Neuronal stem cell (in vitro differentiated cells): Measurements from ENCODE around the gene UNC5B.

Experiments
- DNase-seq: peaks from one replicate; pipeline ENCODE4 v3.0.0-alpha.2; 2013; ENCODE audit warnings: low spot score
- H2AFZ ChIP-seq: one replicate; pipeline ENCODE4 v1.6.1; 2013; ENCODE audit warnings: mild to moderate bottlenecking, low read length, inconsistent platforms
- H2AK5ac ChIP-seq: 2 replicates; pipeline ENCODE4 v1.6.1; 2013; ENCODE audit warnings: low read depth, mild to moderate bottlenecking, inconsistent platforms, low read length, moderate library complexity, mixed read lengths
- H2BK120ac ChIP-seq: 2 replicates; pipeline ENCODE4 v1.6.1; 2013; ENCODE audit warnings: low read depth, mild to moderate bottlenecking, inconsistent platforms, low read length, moderate library complexity, mixed read lengths
- H2BK12ac ChIP-seq: one replicate; pipeline ENCODE4 v1.6.1; 2013; ENCODE audit warnings: low read length, inconsistent platforms
- H2BK15ac ChIP-seq: 2 replicates; pipeline ENCODE4 v1.6.1; 2013; ENCODE audit warnings: mild to moderate bottlenecking, low read length, inconsistent platforms, mixed read lengths
- H2BK5ac ChIP-seq: one replicate; pipeline ENCODE4 v1.6.1; 2013; ENCODE audit warnings: inconsistent platforms, mild to moderate bottlenecking, low read length, moderate library complexity
- H3K14ac ChIP-seq: one replicate; pipeline ENCODE4 v1.6.1; 2013; ENCODE audit warnings: low read length, inconsistent platforms
- H3K18ac ChIP-seq: 2 replicates; pipeline ENCODE4 v1.6.1; 2013; ENCODE audit warnings: low read length, inconsistent platforms
- H3K23ac ChIP-seq: 2 replicates; pipeline ENCODE4 v1.6.1; 2013; ENCODE audit warnings: low read depth, mild to moderate bottlenecking, mixed read lengths, low read length, inconsistent platforms; ENCODE audit not compliant: poor library complexity
- H3K27ac ChIP-seq: replicated peaks from 3 replicates; pipeline ENCODE4 v1.5.1; 2013; ENCODE audit warnings: low read length, inconsistent platforms
- H3K27me3 ChIP-seq, 3 experiments: 2 replicates each; pipeline ENCODE4 v1.6.1; 2013; ENCODE audit warnings: low read length in 3 of 3, mild to moderate bottlenecking in 2 of 3, inconsistent platforms in 1 of 3, low read depth in 1 of 3, mixed read lengths in 1 of 3, moderate library complexity in 1 of 3; ENCODE audit not compliant: control insufficient read depth in 3 of 3, insufficient read depth in 3 of 3
- H3K36me3 ChIP-seq, 2 donors: replicated peaks in 1 of 2; 2 replicates each; pipeline ENCODE4 v1.6.1; 2013; ENCODE audit warnings: low read length in 2 of 2; ENCODE audit not compliant: control insufficient read depth in 2 of 2, insufficient read depth in 2 of 2
- H3K4ac ChIP-seq: 2 replicates; pipeline ENCODE4 v1.6.1; 2013; ENCODE audit warnings: inconsistent platforms, mild to moderate bottlenecking, low read length, moderate library complexity
- H3K4me1 ChIP-seq, 2 donors: 1 replicate in 1 of 2; 2 replicates in 1 of 2; pipeline ENCODE4 v1.6.1; 2013; ENCODE audit warnings: low read length in 2 of 2, low read depth in 1 of 2; ENCODE audit not compliant: control insufficient read depth in 2 of 2, insufficient read depth in 1 of 2
- H3K4me2 ChIP-seq: one replicate; pipeline ENCODE4 v1.6.1; 2013; ENCODE audit warnings: mild to moderate bottlenecking, low read length, inconsistent platforms; ENCODE audit not compliant: insufficient read depth, poor library complexity, severe bottlenecking
- H3K4me3 ChIP-seq, 2 donors: 2 replicates each; pipeline ENCODE4 v1.5.1; 2013; ENCODE audit warnings: low read length in 2 of 2, mild to moderate bottlenecking in 2 of 2, inconsistent platforms in 1 of 2, moderate library complexity in 1 of 2
- H3K79me1 ChIP-seq: one replicate; pipeline ENCODE4 v1.6.1; 2013; ENCODE audit warnings: low read depth, mild to moderate bottlenecking, inconsistent platforms, low read length, moderate library complexity
- H3K9ac ChIP-seq: one replicate; pipeline ENCODE4 v1.6.1; 2013; ENCODE audit warnings: mild to moderate bottlenecking, low read depth, low read length, inconsistent platforms; ENCODE audit not compliant: poor library complexity
- H3K9me3 ChIP-seq, 2 donors: replicated peaks in 1 of 2; 2 replicates each; pipeline versions ENCODE3 to v1.6.1; 2013; ENCODE audit warnings: low read length in 2 of 2, mild to moderate bottlenecking in 2 of 2, inconsistent platforms in 1 of 2, low read depth in 1 of 2, mixed read lengths in 1 of 2, moderate library complexity in 1 of 2; ENCODE audit not compliant: control insufficient read depth in 2 of 2, insufficient read depth in 1 of 2
- H4K8ac ChIP-seq: one replicate; pipeline ENCODE4 v1.6.1; 2013; ENCODE audit warnings: low read depth, mild to moderate bottlenecking, inconsistent platforms, low read length, moderate library complexity
- H4K91ac ChIP-seq: one replicate; pipeline ENCODE4 v1.6.1; 2013; ENCODE audit warnings: low read length, low read depth, mild to moderate bottlenecking, inconsistent platforms; ENCODE audit not compliant: poor library complexity
- WGBS, 2 donors: extraction: QIAGEN DNeasy Blood & Tissue Kit; methylation state at CpG; one replicate each; pipeline ENCODE4 v1.1.7; 2013; ENCODE audit warnings: missing lambda C conversion rate in 2 of 2, mixed read lengths in 1 of 2; ENCODE audit not compliant: insufficient read length in 2 of 2, insufficient replicate concordance in 1 of 2; ENCODE audit errors: extremely low coverage in 2 of 2; 5-methylcytosine and 5-hydroxymethylcytosine counted together

UNC5B gene

GRCh38 chr10:71216751-71217265 lies 4.4 kb downstream of the UNC5B start:
- Histone ChIP-seq H3K4ac (no peak overlapping the region), H3K27ac (no peak overlapping the region), H3K27me3 (peaks cover 0 to 76% (median 18%) of the 10 kb centered on the region in 3 experiments), H2AK5ac (peak overlapping the region; percentile 54), H3K23ac (no peak overlapping the region), H4K91ac (no peak overlapping the region), H4K8ac (no peak overlapping the region), H3K4me1 (peaks cover 15 to 29% of the 10 kb centered on the region in 2 donors), H3K4me2 (no peak overlapping the region), H3K9me3 (no peaks in the 10 kb centered on the region), H2BK120ac (no peak overlapping the region), H3K14ac (no peak overlapping the region), H2BK15ac (peak overlapping the region; percentile 69), H2AFZ (peak overlapping the region; percentile 83), H3K79me1 (no peaks in the 10 kb centered on the region), H2BK5ac (peak overlapping the region; percentile 30), H3K4me3 (peak overlapping the region in 1 of 2 donors; percentile 28), H3K9ac (no peak overlapping the region), H3K36me3 (no peaks in the 10 kb centered on the region), H2BK12ac (no peak overlapping the region), H3K18ac (peak overlapping the region; percentile 78)
- no peak for DNase-seq
- WGBS, 2 donors = no CpG with 5 or more reads among the region's 8 CpGs

GRCh38 chr10:71217266-71218045 lies 5.1 kb downstream of the UNC5B start:
- H3K18ac ChIP-seq = peak overlapping the region; percentile 77
- peak overlapping the region; percentile 14 for H2AK5ac ChIP-seq
- H3K36me3 ChIP-seq = no peaks in the 10 kb centered on the region
- peak overlapping the region; percentile 28 to 57 for H3K4me3 ChIP-seq
- no peak overlapping the region for H2BK12ac ChIP-seq
- H2BK120ac ChIP-seq = no peak overlapping the region
- H3K4ac ChIP-seq = no peak overlapping the region
- peak overlapping the region; percentile 64 for H3K4me2 ChIP-seq
- peak overlapping the region; percentile 69 for H2BK15ac ChIP-seq
- no peak overlapping the region for H3K14ac ChIP-seq
- H2AFZ ChIP-seq = peak overlapping the region; percentile 83
- DNase-seq = no peak
- no CpG with 5 or more reads among the region's 57 CpGs for WGBS, 2 donors
- peak overlapping the region; percentile 30 for H3K23ac ChIP-seq
- peaks cover 15 to 31% of the 10 kb centered on the region in 2 donors for H3K4me1 ChIP-seq
- no peaks in the 10 kb centered on the region for H3K79me1 ChIP-seq
- H2BK5ac ChIP-seq = peak overlapping the region; percentile 30
- H3K27ac ChIP-seq = no peak overlapping the region
- H4K8ac ChIP-seq = no peak overlapping the region
- no peak overlapping the region for H4K91ac ChIP-seq
- H3K27me3 ChIP-seq = peaks cover 0 to 72% (median 15%) of the 10 kb centered on the region in 3 experiments
- H3K9me3 ChIP-seq = no peaks in the 10 kb centered on the region
- no peak overlapping the region for H3K9ac ChIP-seq

GRCh38 chr10:71218046-71218650 lies 5.8 kb downstream of the UNC5B start:
- H4K8ac ChIP-seq = no peak overlapping the region
- no peak overlapping the region for H3K27ac ChIP-seq
- H3K23ac ChIP-seq = peak overlapping the region; percentile 30
- H2BK15ac ChIP-seq = no peak overlapping the region
- H3K4me3 ChIP-seq = peak overlapping the region; percentile 27 to 28
- H3K9me3 ChIP-seq = no peaks in the 10 kb centered on the region
- H4K91ac ChIP-seq = no peak overlapping the region
- H2BK120ac ChIP-seq = no peak overlapping the region
- 100% methylated on average over 1 of the region's 4 CpGs; no CpG with 5 or more reads in 1 of the 2 donors for WGBS, 2 donors
- peak overlapping the region; percentile 83 for H2AFZ ChIP-seq
- H3K79me1 ChIP-seq = no peaks in the 10 kb centered on the region
- DNase-seq = no peak
- H3K4me2 ChIP-seq = peak overlapping the region; percentile 64
- peaks cover 0 to 73% (median 14%) of the 10 kb centered on the region in 3 experiments for H3K27me3 ChIP-seq
- no peak overlapping the region for H2BK12ac ChIP-seq
- H3K36me3 ChIP-seq = no peaks in the 10 kb centered on the region
- no peak overlapping the region for H2BK5ac ChIP-seq
- H3K9ac ChIP-seq = no peak overlapping the region
- no peak overlapping the region for H2AK5ac ChIP-seq
- peak overlapping the region; percentile 55 for H3K18ac ChIP-seq
- no peak overlapping the region for H3K4ac ChIP-seq
- peaks cover 15 to 38% of the 10 kb centered on the region in 2 donors for H3K4me1 ChIP-seq
- H3K14ac ChIP-seq = no peak overlapping the region

- no peak overlapping the region for H4K91ac ChIP-seq
- no peaks in the 10 kb centered on the region for H3K36me3 ChIP-seq
- no peaks in the 10 kb centered on the region for H3K9me3 ChIP-seq
- no peak overlapping the region for H4K8ac ChIP-seq
- H2BK120ac ChIP-seq = no peak overlapping the region
- H3K4me2 ChIP-seq = no peak overlapping the region
- no peak overlapping the region for H3K9ac ChIP-seq
- no peaks in the 10 kb centered on the region for H3K79me1 ChIP-seq
- no peak overlapping the region for H2BK12ac ChIP-seq
- no peak overlapping the region for H2AFZ ChIP-seq
- no peak overlapping the region for H3K23ac ChIP-seq
- no peak overlapping the region for H3K27ac ChIP-seq
- no peak overlapping the region for H3K18ac ChIP-seq
- no peak for DNase-seq
- peaks cover 14 to 38% of the 10 kb centered on the region in 2 donors for H3K4me1 ChIP-seq
- no peak overlapping the region for H2BK15ac ChIP-seq
- H3K14ac ChIP-seq = no peak overlapping the region
- no peak overlapping the region for H3K4ac ChIP-seq
- no CpG with 5 or more reads among the region's 5 CpGs for WGBS, 2 donors
- no peak overlapping the region for H2BK5ac ChIP-seq
- H2AK5ac ChIP-seq = no peak overlapping the region
- H3K4me3 ChIP-seq = no peak overlapping the region
- H3K27me3 ChIP-seq = peaks cover 0 to 73% (median 11%) of the 10 kb centered on the region in 3 experiments
Observed at GRCh38 chr10:71218651-71219050, 6.3 kb downstream of the UNC5B start.
